DOHH2 (cell line): ENCODE results near the gene TFF3.

Experiments
- H3F3A ChIP-seq: fragments of 200-600 bp; sonication (generic), shearing (Covaris generic); 2 replicates; pipeline ENCODE4 v1.6.0; 2016; ENCODE audit warnings: antibody characterized with exemption, mild to moderate bottlenecking; ENCODE audit not compliant: control insufficient read depth, insufficient read depth
- H3K27ac ChIP-seq: fragments of 200-600 bp; sonication (generic); 2 replicates; pipeline ENCODE4 v1.5.1; 2014; ENCODE audit warnings: low read depth, mild to moderate bottlenecking, low read length, moderate library complexity
- H3K27me3 ChIP-seq: fragments of 200-600 bp; sonication (generic); 2 replicates; pipeline ENCODE4 v1.6.1; 2014; ENCODE audit warnings: mild to moderate bottlenecking, low read length, mixed read lengths; ENCODE audit not compliant: control insufficient read depth
- H3K36me3 ChIP-seq: fragments of 200-600 bp; sonication (generic); 2 replicates; pipeline ENCODE4 v1.6.1; 2014; ENCODE audit warnings: mild to moderate bottlenecking, low read length, moderate library complexity, mixed read lengths; ENCODE audit not compliant: control insufficient read depth
- H3K4me1 ChIP-seq: fragments of 200-600 bp; sonication (generic); 2 replicates; pipeline ENCODE4 v1.6.1; 2014; ENCODE audit warnings: mild to moderate bottlenecking, low read length, mixed read lengths; ENCODE audit not compliant: control insufficient read depth
- H3K4me2 ChIP-seq: fragments of 200-600 bp; sonication (generic); 2 replicates; pipeline ENCODE4 v1.6.0; 2014; ENCODE audit warnings: mild to moderate bottlenecking, low read length, moderate library complexity
- H3K4me3 ChIP-seq: fragments of 200-600 bp; sonication (generic); 2 replicates; pipeline ENCODE4 v1.5.1; 2014; ENCODE audit warnings: mild to moderate bottlenecking, low read length, mixed read lengths
- H3K79me2 ChIP-seq: fragments of 200-600 bp; sonication (generic); 2 replicates; pipeline ENCODE4 v1.6.1; 2014; ENCODE audit warnings: mild to moderate bottlenecking, low read length, mixed read lengths; ENCODE audit not compliant: control insufficient read depth
- H3K9me2 ChIP-seq: fragments of 200-600 bp; sonication (generic); replicated peaks from 2 replicates; pipeline ENCODE4 v1.6.1; 2014; ENCODE audit warnings: mild to moderate bottlenecking, low read length, mixed read lengths; ENCODE audit not compliant: control insufficient read depth
- H3K9me3 ChIP-seq: fragments of 200-600 bp; sonication (generic); 2 replicates; pipeline ENCODE4 v1.6.1; 2014; ENCODE audit warnings: antibody characterized with exemption, low read length, mixed read lengths; ENCODE audit not compliant: control insufficient read depth, insufficient read depth
- H4K20me1 ChIP-seq: fragments of 200-600 bp; sonication (generic); 2 replicates; pipeline ENCODE4 v1.6.0; 2014; ENCODE audit warnings: low read depth, mild to moderate bottlenecking, antibody characterized with exemption, low read length, moderate library complexity; ENCODE audit not compliant: control insufficient read depth, insufficient read depth
- CTCF ChIP-seq: fragments of 200-600 bp; sonication (generic); IDR thresholded peaks from one replicate; pipeline ENCODE4 v1.5.1; 2014; ENCODE audit warnings: antibody characterized with exemption, mild to moderate bottlenecking, low read depth, low read length; ENCODE audit not compliant: poor library complexity, severe bottlenecking
- EZH2phosphoT487 ChIP-seq: fragments of 200-600 bp; sonication (generic); IDR thresholded peaks from 2 replicates; pipeline ENCODE4 v1.6.1; 2017; ENCODE audit warnings: borderline replicate concordance, mild to moderate bottlenecking, antibody characterized with exemption, low read length, moderate library complexity, mixed read lengths

TFF3 gene

DNA sequence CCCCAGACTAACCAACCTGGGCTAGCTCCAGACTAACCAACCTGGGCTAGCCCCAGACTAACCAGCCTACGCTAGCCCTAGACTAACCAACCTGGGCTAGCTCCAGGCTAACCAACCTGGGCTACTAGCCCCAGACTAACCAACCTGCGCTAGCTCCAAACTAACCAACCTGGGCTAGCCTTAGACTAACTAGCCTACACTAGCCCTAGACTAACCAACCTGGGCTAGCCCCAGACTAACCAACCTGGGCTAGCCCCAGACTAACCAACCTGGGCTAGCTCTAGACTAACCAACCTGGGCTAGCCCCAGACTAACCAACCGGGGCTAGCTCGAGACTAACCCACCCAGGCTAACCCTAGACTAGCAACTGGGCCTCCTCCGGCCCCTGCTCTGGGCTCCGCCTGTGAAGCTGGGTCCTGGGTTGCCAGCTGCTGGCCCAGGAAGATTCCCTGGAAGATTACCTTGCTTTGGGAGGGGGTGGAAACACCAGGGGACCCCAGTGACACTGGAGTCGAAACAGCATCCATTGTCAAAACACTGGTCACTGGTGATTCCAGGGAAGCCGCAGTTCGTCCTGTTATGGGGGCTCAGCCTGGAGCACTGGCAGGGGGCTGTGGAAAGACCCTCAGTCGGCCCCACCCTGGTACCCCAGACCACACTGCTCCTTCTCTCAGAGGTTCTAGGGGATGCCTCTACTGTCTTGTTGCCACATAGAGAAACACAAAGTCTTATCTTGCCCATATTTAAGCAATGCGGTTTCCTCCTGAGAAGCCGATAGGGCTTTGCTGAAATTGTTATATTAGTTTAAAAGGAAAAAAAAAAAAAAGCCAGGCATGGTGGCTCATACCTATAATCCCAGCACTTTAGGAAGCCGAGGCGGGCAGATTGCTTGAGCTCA is 34.5 kb upstream of the TFF3 start:
- Histone ChIP-seq H3K4me3 (no peak overlapping the region), H3K4me2 (no peak overlapping the region), H3K9me2 (no peaks in the 10 kb centered on the region), H3F3A (no peaks in the 10 kb centered on the region), H4K20me1 (no peaks in the 10 kb centered on the region), H3K79me2 (no peaks in the 10 kb centered on the region), H3K27me3 (no peaks in the 10 kb centered on the region; the same call in 1 of the 2 replicates), H3K27ac (no peak overlapping the region), H3K4me1 (no peaks in the 10 kb centered on the region), H3K9me3 (no peaks in the 10 kb centered on the region), H3K36me3 (no peaks in the 10 kb centered on the region)
- TF ChIP-seq CTCF, result no peak
- TF ChIP-seq EZH2phosphoT487, result no peak

- H3K79me2 ChIP-seq, result no peaks in the 10 kb centered on the region
- H3K27ac ChIP-seq, result no peak overlapping the region
- no peaks in the 10 kb centered on the region; the same call in 1 of the 2 replicates for H3K27me3 ChIP-seq
- H3K4me3 ChIP-seq, result no peak overlapping the region
- no peaks in the 10 kb centered on the region for H3F3A ChIP-seq
- H3K4me1 ChIP-seq, result no peaks in the 10 kb centered on the region
- no peaks in the 10 kb centered on the region for H3K36me3 ChIP-seq
- H3K9me3 ChIP-seq, result no peaks in the 10 kb centered on the region
- no peaks in the 10 kb centered on the region for H4K20me1 ChIP-seq
- no peaks in the 10 kb centered on the region for H3K9me2 ChIP-seq
- TF ChIP-seq EZH2phosphoT487 (no peak), CTCF (no peak)
- H3K4me2 ChIP-seq, result no peak overlapping the region
These were observed 33.6 kb upstream of the TFF3 start for GRCh38 chr21:42348762-42349161.

- no peak overlapping the region for H3K27ac ChIP-seq
- no peak overlapping the region for H3K4me2 ChIP-seq
- no peaks in the 10 kb centered on the region for H3K79me2 ChIP-seq
- H4K20me1 ChIP-seq, result no peaks in the 10 kb centered on the region
- H3K9me2 ChIP-seq, result no peaks in the 10 kb centered on the region
- no peaks in the 10 kb centered on the region; the same call in 1 of the 2 replicates for H3K27me3 ChIP-seq
- H3K9me3 ChIP-seq, result no peaks in the 10 kb centered on the region
- no peaks in the 10 kb centered on the region for H3K36me3 ChIP-seq
- H3K4me1 ChIP-seq, result no peaks in the 10 kb centered on the region
- H3F3A ChIP-seq, result no peaks in the 10 kb centered on the region
- H3K4me3 ChIP-seq, result no peak overlapping the region
- TF ChIP-seq EZH2phosphoT487, result no peak
- no peak for TF ChIP-seq CTCF
These were observed 32.6 kb upstream of the TFF3 start for GRCh38 chr21:42347601-42348327.
